ENCODE results near the gene ITGA2.

Gene ITGA2

DNA sequence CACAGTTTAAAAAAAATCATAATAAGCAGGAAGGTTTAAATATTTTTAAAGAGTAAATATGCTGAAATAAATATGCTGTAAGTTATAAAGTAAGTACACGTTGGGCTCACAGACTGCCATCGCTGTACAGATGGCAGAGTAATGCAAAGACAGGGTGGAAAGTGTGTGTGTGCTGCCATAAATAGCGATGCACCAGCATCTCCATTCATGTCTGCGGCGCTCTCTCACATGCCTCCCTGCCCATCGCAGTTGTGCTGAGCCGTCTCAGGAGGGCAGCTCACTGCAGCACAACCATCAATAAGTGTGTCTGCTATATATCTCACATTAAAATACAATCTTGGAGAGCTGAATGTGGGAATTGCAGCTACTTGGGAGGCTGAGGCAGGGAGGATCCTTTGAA lies 106.1 kb downstream of the ITGA2 start (continued):
- TF ChIP-seq, protein P1, sequence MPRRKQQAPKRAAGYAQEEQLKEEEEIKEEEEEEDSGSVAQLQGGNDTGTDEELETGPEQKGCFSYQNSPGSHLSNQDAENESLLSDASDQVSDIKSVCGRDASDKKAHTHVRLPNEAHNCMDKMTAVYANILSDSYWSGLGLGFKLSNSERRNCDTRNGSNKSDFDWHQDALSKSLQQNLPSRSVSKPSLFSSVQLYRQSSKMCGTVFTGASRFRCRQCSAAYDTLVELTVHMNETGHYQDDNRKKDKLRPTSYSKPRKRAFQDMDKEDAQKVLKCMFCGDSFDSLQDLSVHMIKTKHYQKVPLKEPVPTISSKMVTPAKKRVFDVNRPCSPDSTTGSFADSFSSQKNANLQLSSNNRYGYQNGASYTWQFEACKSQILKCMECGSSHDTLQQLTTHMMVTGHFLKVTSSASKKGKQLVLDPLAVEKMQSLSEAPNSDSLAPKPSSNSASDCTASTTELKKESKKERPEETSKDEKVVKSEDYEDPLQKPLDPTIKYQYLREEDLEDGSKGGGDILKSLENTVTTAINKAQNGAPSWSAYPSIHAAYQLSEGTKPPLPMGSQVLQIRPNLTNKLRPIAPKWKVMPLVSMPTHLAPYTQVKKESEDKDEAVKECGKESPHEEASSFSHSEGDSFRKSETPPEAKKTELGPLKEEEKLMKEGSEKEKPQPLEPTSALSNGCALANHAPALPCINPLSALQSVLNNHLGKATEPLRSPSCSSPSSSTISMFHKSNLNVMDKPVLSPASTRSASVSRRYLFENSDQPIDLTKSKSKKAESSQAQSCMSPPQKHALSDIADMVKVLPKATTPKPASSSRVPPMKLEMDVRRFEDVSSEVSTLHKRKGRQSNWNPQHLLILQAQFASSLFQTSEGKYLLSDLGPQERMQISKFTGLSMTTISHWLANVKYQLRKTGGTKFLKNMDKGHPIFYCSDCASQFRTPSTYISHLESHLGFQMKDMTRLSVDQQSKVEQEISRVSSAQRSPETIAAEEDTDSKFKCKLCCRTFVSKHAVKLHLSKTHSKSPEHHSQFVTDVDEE (CRISPR knock-in tag; IDR thresholded peaks at IDR 0.05) = no peak
- TF ChIP-seq PPARA (CRISPR knock-in tag; IDR thresholded peaks at IDR 0.05; ENCODE audit: borderline replicate concordance) (no peak), POU6F1 (CRISPR knock-in tag; IDR thresholded peaks at IDR 0.05; ENCODE audit: borderline replicate concordance, low read depth) (no peak), ZNF565 (CRISPR knock-in tag; conservative IDR thresholded peaks at IDR 0.05; ENCODE audit: low read depth) (no peak)

GRCh38 chr5:53095931-53096525 lies 106.9 kb downstream of the ITGA2 start:
- ATAC-seq = peak; percentile 75
- TF ChIP-seq ZC3H10 (CRISPR knock-in tag; IDR thresholded peaks at IDR 0.05) (no peak), ISL1 (CRISPR knock-in tag; IDR thresholded peaks at IDR 0.05) (no peak), ESRRG (CRISPR knock-in tag; IDR thresholded peaks at IDR 0.05) (no peak), CSDC2 (CRISPR knock-in tag; IDR thresholded peaks at IDR 0.05) (no peak), ZFP30 (CRISPR knock-in tag; IDR thresholded peaks at IDR 0.05) (no peak), PPARA (CRISPR knock-in tag; IDR thresholded peaks at IDR 0.05; ENCODE audit: borderline replicate concordance) (no peak), ZNF565 (CRISPR knock-in tag; conservative IDR thresholded peaks at IDR 0.05; ENCODE audit: low read depth) (no peak), RARB (CRISPR knock-in tag; IDR thresholded peaks at IDR 0.05) (no peak), POU6F1 (CRISPR knock-in tag; IDR thresholded peaks at IDR 0.05; ENCODE audit: borderline replicate concordance, low read depth) (no peak), ZNF70 (CRISPR knock-in tag; IDR thresholded peaks at IDR 0.05) (no peak), ZFP3 (CRISPR knock-in tag; IDR thresholded peaks at IDR 0.05) (no peak), CSRNP3 (CRISPR knock-in tag; IDR thresholded peaks at IDR 0.05) (no peak), TOX (CRISPR knock-in tag; IDR thresholded peaks at IDR 0.05; ENCODE audit: borderline replicate concordance) (no peak), BACH2 (CRISPR knock-in tag; IDR thresholded peaks at IDR 0.05; ENCODE audit: borderline replicate concordance) (no peak), TCF4 (CRISPR knock-in tag; IDR thresholded peaks at IDR 0.05; ENCODE audit: borderline replicate concordance) (no peak), SNAI2 (CRISPR knock-in tag; IDR thresholded peaks at IDR 0.05) (no peak)
- TF ChIP-seq, protein P2, sequence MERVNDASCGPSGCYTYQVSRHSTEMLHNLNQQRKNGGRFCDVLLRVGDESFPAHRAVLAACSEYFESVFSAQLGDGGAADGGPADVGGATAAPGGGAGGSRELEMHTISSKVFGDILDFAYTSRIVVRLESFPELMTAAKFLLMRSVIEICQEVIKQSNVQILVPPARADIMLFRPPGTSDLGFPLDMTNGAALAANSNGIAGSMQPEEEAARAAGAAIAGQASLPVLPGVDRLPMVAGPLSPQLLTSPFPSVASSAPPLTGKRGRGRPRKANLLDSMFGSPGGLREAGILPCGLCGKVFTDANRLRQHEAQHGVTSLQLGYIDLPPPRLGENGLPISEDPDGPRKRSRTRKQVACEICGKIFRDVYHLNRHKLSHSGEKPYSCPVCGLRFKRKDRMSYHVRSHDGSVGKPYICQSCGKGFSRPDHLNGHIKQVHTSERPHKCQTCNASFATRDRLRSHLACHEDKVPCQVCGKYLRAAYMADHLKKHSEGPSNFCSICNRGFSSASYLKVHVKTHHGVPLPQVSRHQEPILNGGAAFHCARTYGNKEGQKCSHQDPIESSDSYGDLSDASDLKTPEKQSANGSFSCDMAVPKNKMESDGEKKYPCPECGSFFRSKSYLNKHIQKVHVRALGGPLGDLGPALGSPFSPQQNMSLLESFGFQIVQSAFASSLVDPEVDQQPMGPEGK (CRISPR knock-in tag; IDR thresholded peaks at IDR 0.05; ENCODE audit: borderline replicate concordance) = no peak
- TF ChIP-seq, protein P1 (CRISPR knock-in tag; IDR thresholded peaks at IDR 0.05) = no peak

Measured in SK-N-SH treated with all-trans-retinoic acid at 6 μM for 48 hours (cell line).